DND-41 (cell line): ENCODE measurements around the gene FHOD1.

Experiments used
- ATAC-seq: fragments of 200-7000 bp; cut with Tn5 transposase; 3 replicates; pipeline ENCODE4 v1.9.1; 2021; ENCODE audit warnings: low read depth; ENCODE audit not compliant: insufficient read depth
- DNase-seq: peaks from one replicate; pipeline ENCODE4 v3.0.0-alpha.2; 2020
- H2AFZ ChIP-seq: 2 replicates; pipeline ENCODE4 v1.6.0; 2012; ENCODE audit warnings: low read depth, low read length
- H3K27ac ChIP-seq: 2 replicates; pipeline ENCODE4 v1.5.1; 2012; ENCODE audit warnings: low read length, inconsistent platforms
- H3K27me3 ChIP-seq: fragments of 200-600 bp; sonication (generic); 2 replicates; pipeline ENCODE4 v1.6.0; 2012; ENCODE audit warnings: low read length, mild to moderate bottlenecking, inconsistent platforms; ENCODE audit not compliant: insufficient read depth, poor library complexity
- H3K36me3 ChIP-seq: 2 replicates; pipeline ENCODE4 v1.5.1; 2012; ENCODE audit warnings: low read length, inconsistent platforms; ENCODE audit not compliant: insufficient read depth
- H3K4me1 ChIP-seq: 2 replicates; pipeline ENCODE4 v1.5.1; 2012; ENCODE audit warnings: mild to moderate bottlenecking, low read length; ENCODE audit not compliant: insufficient read depth
- H3K4me2 ChIP-seq: 2 replicates; pipeline ENCODE4 v1.6.0; 2012; ENCODE audit warnings: mild to moderate bottlenecking, moderate library complexity, low read length, inconsistent platforms; ENCODE audit not compliant: insufficient read depth
- H3K4me3 ChIP-seq, 2 experiments: fragments of 200-600 bp in 1 of 2; shearing (Covaris generic) in 1 of 2; 2 replicates each; pipeline ENCODE4 v1.5.1; 2012 to 2016; ENCODE audit warnings: inconsistent platforms in 2 of 2, low read length in 2 of 2, mild to moderate bottlenecking in 2 of 2, low read depth in 1 of 2, moderate library complexity in 1 of 2
- H3K79me2 ChIP-seq: 2 replicates; pipeline ENCODE4 v1.6.0; 2012; ENCODE audit warnings: low read length, inconsistent platforms; ENCODE audit not compliant: insufficient read depth
- H3K9ac ChIP-seq: 2 replicates; pipeline ENCODE4 v1.6.0; 2012; ENCODE audit warnings: low read depth, mild to moderate bottlenecking, inconsistent platforms, low read length, moderate library complexity
- H3K9me3 ChIP-seq: 2 replicates; pipeline ENCODE4 v1.5.1; 2012; ENCODE audit warnings: low read length, moderate library complexity, mild to moderate bottlenecking, inconsistent platforms; ENCODE audit not compliant: insufficient read depth, severe bottlenecking
- H4K20me1 ChIP-seq: 2 replicates; pipeline ENCODE4 v1.6.0; 2012; ENCODE audit warnings: low read length; ENCODE audit not compliant: insufficient read depth
- EZH2 ChIP-seq: IDR thresholded peaks from 3 replicates; pipeline ENCODE4 v1.6.1; 2012; ENCODE audit warnings: borderline replicate concordance, low read depth, mild to moderate bottlenecking, moderate library complexity, low read length, inconsistent platforms; ENCODE audit not compliant: severe bottlenecking
- TF ChIP-seq, protein P1 (sequence below): IDR thresholded peaks from 2 replicates; pipeline ENCODE4 v1.5.1; 2012; ENCODE audit warnings: borderline replicate concordance, low read length, moderate library complexity, mild to moderate bottlenecking; ENCODE audit not compliant: poor library complexity, severe bottlenecking; ENCODE audit errors: extremely low read depth

The FHOD1 gene

DNA sequence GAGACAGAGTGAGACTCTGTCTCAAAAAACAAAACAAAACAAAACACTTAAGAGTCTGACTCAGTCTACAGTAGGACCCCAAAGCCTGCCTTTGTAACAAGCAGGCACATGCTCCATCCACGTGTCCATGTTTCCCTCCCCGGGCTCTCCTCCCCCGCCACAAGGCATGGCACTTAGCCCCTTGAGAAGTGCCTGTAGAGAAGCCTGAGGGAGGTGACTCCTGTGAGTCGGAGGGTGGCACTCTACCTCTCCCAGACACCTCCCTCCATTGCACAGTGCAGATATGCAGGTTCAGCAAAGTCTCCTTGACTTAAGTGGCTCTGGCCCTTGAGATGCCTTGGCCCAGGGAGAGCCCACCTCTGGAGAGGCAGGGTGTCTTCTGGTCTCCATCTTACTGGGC, 6.8 kb downstream of the FHOD1 start:
- Histone ChIP-seq H3K4me1 (peaks cover 38% of the 10 kb centered on the region), H3K9me3 (no peaks in the 10 kb centered on the region), H3K4me3 (no peak overlapping the region), H4K20me1 (peaks cover 22% of the 10 kb centered on the region), H3K79me2 (peaks cover 10% of the 10 kb centered on the region; the same call in 1 of the 2 replicates), H3K27ac (no peak overlapping the region), H3K4me2 (no peak overlapping the region), H3K9ac (no peak overlapping the region), H2AFZ (no peak overlapping the region), H3K36me3 (peaks cover 16% of the 10 kb centered on the region), H3K27me3 (no peaks in the 10 kb centered on the region)
- ATAC-seq (no peak), DNase-seq (no peak)
- no peak for TF ChIP-seq EZH2
- TF ChIP-seq, protein P1, sequence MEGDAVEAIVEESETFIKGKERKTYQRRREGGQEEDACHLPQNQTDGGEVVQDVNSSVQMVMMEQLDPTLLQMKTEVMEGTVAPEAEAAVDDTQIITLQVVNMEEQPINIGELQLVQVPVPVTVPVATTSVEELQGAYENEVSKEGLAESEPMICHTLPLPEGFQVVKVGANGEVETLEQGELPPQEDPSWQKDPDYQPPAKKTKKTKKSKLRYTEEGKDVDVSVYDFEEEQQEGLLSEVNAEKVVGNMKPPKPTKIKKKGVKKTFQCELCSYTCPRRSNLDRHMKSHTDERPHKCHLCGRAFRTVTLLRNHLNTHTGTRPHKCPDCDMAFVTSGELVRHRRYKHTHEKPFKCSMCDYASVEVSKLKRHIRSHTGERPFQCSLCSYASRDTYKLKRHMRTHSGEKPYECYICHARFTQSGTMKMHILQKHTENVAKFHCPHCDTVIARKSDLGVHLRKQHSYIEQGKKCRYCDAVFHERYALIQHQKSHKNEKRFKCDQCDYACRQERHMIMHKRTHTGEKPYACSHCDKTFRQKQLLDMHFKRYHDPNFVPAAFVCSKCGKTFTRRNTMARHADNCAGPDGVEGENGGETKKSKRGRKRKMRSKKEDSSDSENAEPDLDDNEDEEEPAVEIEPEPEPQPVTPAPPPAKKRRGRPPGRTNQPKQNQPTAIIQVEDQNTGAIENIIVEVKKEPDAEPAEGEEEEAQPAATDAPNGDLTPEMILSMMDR, result no peak

DNA sequence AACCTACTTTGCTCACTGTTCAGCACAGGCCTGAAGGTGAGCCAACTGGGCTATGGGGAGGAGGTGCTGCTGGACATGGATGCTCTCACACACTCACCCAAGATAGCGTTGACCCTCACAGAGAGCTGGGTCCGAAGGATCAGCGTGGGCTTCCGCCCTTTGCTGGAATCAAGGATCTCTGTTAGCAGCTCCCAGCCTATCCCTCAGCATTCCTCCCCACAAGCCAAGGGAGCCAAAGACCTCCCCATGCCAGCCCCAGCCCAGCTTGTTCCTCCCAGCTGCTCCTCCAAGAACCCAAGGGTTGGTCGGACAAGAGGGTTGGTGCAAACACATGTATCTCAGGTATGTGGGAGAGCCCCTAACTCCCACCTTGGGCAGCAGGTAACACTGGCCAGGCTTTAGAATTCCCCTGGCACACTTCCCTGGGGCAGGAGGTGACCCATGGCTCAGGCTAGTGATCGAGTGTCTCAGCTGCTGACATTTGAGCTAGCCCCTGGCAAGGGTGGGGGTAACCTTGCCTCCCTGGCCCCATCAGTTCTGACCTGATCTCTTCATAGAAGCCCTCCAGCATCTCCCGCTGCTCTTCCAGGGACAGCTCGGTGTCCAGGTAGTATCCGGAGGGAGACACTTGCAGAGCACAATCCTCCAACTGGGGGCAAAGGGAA, 8.3 kb downstream of the FHOD1 start:
- peaks cover 31% of the 10 kb centered on the region for H3K4me1 ChIP-seq
- no peak overlapping the region for H3K27ac ChIP-seq
- no peaks in the 10 kb centered on the region for H3K9me3 ChIP-seq
- no peak overlapping the region for H3K4me3 ChIP-seq
- no peaks in the 10 kb centered on the region for H3K27me3 ChIP-seq
- no peak overlapping the region for H3K9ac ChIP-seq
- ATAC-seq (no peak), DNase-seq (no peak)
- no peak overlapping the region for H3K4me2 ChIP-seq
- H3K36me3 ChIP-seq, result peaks cover 25% of the 10 kb centered on the region
- TF ChIP-seq, protein P1, result no peak
- no peak for TF ChIP-seq EZH2
- no peak overlapping the region for H2AFZ ChIP-seq
- peaks cover 21% of the 10 kb centered on the region; the same call in 1 of the 2 replicates for H3K79me2 ChIP-seq
- H4K20me1 ChIP-seq, result peaks cover 11% of the 10 kb centered on the region

DNA sequence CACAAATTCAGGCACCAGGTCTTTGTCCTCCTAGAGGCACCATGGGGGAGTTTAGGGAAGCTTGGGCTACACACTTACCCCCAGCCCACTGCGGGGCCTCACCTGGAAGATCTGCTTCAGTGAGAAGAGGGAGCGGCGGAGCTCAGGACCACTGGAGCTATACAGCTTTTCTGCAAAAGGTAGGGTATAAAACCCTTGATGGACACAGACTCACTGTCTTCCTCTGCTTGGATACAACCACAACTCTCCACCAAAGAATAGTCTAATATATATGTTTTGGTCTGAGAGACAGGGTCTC, 9.1 kb downstream of the FHOD1 start:
- Histone ChIP-seq H3K4me1 (peaks cover 25% of the 10 kb centered on the region), H3K9me3 (no peaks in the 10 kb centered on the region), H3K79me2 (peaks cover 17% of the 10 kb centered on the region; the same call in 1 of the 2 replicates), H3K9ac (no peak overlapping the region), H3K27ac (no peak overlapping the region), H3K4me3 (no peak overlapping the region), H4K20me1 (peaks cover 9% of the 10 kb centered on the region), H3K36me3 (peaks cover 30% of the 10 kb centered on the region), H3K27me3 (no peaks in the 10 kb centered on the region), H3K4me2 (no peak overlapping the region), H2AFZ (no peak overlapping the region)
- DNase-seq (no peak), ATAC-seq (no peak)
- TF ChIP-seq EZH2, result no peak
- TF ChIP-seq, protein P1, result no peak
